IPS-18a (cell line): ENCODE results near the gene DBF4.
"Not testable (repeated sequence)": the region's sequence is repeated elsewhere in the genome, so short reads cannot be mapped to it uniquely, and the experiment has no call there.

Source experiments
- H3K27ac ChIP-seq: one replicate; pipeline ENCODE4 v1.5.1; 2013; ENCODE audit warnings: low read length
- H3K27me3 ChIP-seq: one replicate; pipeline ENCODE4 v1.6.1; 2013; ENCODE audit warnings: mild to moderate bottlenecking, low read length; ENCODE audit not compliant: control insufficient read depth, insufficient read depth
- H3K36me3 ChIP-seq: one replicate; pipeline ENCODE4 v1.6.1; 2013; ENCODE audit warnings: low read depth, low read length; ENCODE audit not compliant: control insufficient read depth
- H3K4me1 ChIP-seq: one replicate; pipeline ENCODE4 v1.6.1; 2013; ENCODE audit warnings: low read depth, low read length; ENCODE audit not compliant: control insufficient read depth
- H3K4me3 ChIP-seq: one replicate; pipeline ENCODE4 v1.5.1; 2013; ENCODE audit warnings: low read length
- H3K9ac ChIP-seq: one replicate; pipeline ENCODE4 v1.6.1; 2013; ENCODE audit warnings: mild to moderate bottlenecking, low read length, moderate library complexity
- H3K9me3 ChIP-seq: one replicate; pipeline ENCODE4 v1.6.1; 2013; ENCODE audit warnings: low read depth, low read length; ENCODE audit not compliant: control insufficient read depth

DBF4 gene

GRCh38 chr7:87866533-87866932, 9.8 kb upstream of the DBF4 start:
- H3K27ac ChIP-seq, H3K4me3 ChIP-seq, H3K36me3 ChIP-seq, H3K27me3 ChIP-seq, H3K9me3 ChIP-seq, H3K4me1 ChIP-seq, H3K9ac ChIP-seq: not testable (repeated sequence)

DNA sequence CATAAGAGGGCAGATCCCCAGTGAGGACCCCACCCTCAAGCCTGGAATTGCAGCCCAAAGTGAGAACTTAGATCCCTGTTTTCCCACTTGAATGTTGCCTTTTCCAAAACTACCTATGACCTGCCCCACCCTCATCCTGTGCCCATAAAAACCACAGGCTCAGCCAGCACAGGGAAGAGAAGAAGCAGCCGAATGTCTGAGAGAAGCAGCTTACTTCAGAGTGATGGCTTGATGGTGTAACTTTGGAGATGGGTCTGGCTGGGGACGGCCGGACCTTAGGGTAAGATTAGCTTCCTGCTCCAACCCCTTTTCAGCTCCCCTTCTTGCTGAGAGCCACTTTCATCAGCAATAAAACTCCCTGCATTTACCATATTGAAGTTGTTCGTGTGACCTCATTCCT, 5.8 kb upstream of the DBF4 start:
- H3K4me3 ChIP-seq, result no peak overlapping the region
- no peaks in the 10 kb centered on the region for H3K36me3 ChIP-seq
- H3K27me3 ChIP-seq, result no peaks in the 10 kb centered on the region
- no peak overlapping the region for H3K9ac ChIP-seq
- H3K27ac ChIP-seq, result no peak overlapping the region
- no peaks in the 10 kb centered on the region for H3K9me3 ChIP-seq
- peaks cover 3% of the 10 kb centered on the region for H3K4me1 ChIP-seq

GRCh38 chr7:87872346-87872745, 3.9 kb upstream of the DBF4 start:
- no peaks in the 10 kb centered on the region for H3K27me3 ChIP-seq
- H3K4me3 ChIP-seq, result no peak overlapping the region
- peaks cover 3% of the 10 kb centered on the region for H3K4me1 ChIP-seq
- H3K9me3 ChIP-seq, result no peaks in the 10 kb centered on the region
- H3K9ac ChIP-seq, result no peak overlapping the region
- H3K27ac ChIP-seq, result no peak overlapping the region
- no peaks in the 10 kb centered on the region for H3K36me3 ChIP-seq

- not testable (repeated sequence) for H3K27ac ChIP-seq
Measured at GRCh38 chr7:87873328-87873727, 3.0 kb upstream of the DBF4 start.

GRCh38 chr7:87874066-87874465, 2.2 kb upstream of the DBF4 start:
- Histone ChIP-seq H3K27me3 (no peaks in the 10 kb centered on the region), H3K36me3 (peaks cover 6% of the 10 kb centered on the region), H3K4me3 (no peak overlapping the region), H3K27ac (no peak overlapping the region), H3K4me1 (peaks cover 10% of the 10 kb centered on the region), H3K9ac (no peak overlapping the region), H3K9me3 (no peaks in the 10 kb centered on the region)

More at GRCh38 chr7:87873328-87873727, 3.0 kb upstream of the DBF4 start:
- not testable (repeated sequence) for H3K36me3 ChIP-seq, H3K27me3 ChIP-seq, H3K9ac ChIP-seq, H3K4me3 ChIP-seq, H3K9me3 ChIP-seq, H3K4me1 ChIP-seq

GRCh38 chr7:87875151-87876039, 898 bp upstream of the DBF4 start:
- Histone ChIP-seq H3K4me1 (peaks cover 10% of the 10 kb centered on the region), H3K9ac (peak overlapping the region; percentile 98), H3K27me3 (no peaks in the 10 kb centered on the region), H3K36me3 (peaks cover 17% of the 10 kb centered on the region), H3K4me3 (peak overlapping the region; percentile 100), H3K27ac (peak overlapping the region; percentile 74), H3K9me3 (no peaks in the 10 kb centered on the region)

DNA sequence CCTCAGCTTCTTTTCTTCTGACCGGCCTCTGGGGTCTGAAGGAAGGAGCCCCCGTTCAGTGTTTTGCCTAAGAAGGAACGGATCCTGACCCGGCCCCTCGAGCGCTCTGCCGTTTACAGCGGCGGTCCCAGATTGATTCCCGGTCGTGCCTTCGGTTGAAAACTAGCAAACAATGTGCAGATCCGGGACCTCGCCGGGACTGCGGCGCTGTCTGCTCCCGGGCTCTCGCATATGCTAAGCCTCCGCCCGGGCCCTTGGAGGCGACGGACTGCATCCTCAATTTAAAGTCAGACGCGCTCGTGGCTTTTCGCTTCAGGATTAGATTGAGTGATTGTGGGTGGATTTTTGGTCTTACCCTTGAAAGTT, 559 bp downstream of the DBF4 start:
- Histone ChIP-seq H3K4me3 (peak overlapping the region; percentile 100), H3K4me1 (peaks cover 10% of the 10 kb centered on the region), H3K9me3 (no peaks in the 10 kb centered on the region), H3K27ac (peak overlapping the region; percentile 93), H3K9ac (peak overlapping the region; percentile 98), H3K27me3 (no peaks in the 10 kb centered on the region), H3K36me3 (peaks cover 31% of the 10 kb centered on the region)

DNA sequence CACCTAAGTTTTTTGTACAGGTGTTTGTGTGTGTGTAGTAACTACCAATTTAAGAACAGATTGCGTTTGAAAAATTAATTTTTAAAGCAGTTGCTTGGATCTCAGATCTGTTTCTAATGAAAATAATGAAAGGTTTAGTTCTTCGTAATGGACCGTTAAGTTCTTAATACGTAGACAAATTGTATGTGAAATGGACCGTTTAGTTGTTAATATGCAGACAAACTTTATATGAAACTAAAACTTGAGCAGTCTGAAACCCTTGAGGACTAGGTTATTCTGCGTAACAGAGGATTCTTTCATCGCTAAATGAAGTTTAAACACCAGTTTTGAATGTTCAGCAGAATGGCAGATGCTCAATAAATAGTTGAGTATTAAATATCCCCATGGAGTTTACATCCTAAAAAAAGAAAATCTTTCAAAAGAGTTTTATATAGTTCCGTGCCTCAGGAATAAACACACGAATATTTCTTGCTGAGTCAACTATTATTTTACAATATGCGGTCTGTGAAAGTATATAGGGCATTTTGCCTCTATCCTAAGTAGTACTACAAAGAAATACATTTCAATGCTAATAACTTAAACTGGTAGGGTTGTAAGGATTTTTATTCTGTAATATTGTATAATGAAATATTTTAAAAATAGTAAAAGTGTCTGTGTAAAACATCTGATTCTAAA, 1.2 kb downstream of the DBF4 start:
- peak overlapping the region; percentile 98 for H3K9ac ChIP-seq
- H3K36me3 ChIP-seq, result peaks cover 38% of the 10 kb centered on the region
- H3K27me3 ChIP-seq, result no peaks in the 10 kb centered on the region
- peak overlapping the region; percentile 100 for H3K4me3 ChIP-seq
- peaks cover 10% of the 10 kb centered on the region for H3K4me1 ChIP-seq
- peak overlapping the region; percentile 93 for H3K27ac ChIP-seq
- no peaks in the 10 kb centered on the region for H3K9me3 ChIP-seq

DNA sequence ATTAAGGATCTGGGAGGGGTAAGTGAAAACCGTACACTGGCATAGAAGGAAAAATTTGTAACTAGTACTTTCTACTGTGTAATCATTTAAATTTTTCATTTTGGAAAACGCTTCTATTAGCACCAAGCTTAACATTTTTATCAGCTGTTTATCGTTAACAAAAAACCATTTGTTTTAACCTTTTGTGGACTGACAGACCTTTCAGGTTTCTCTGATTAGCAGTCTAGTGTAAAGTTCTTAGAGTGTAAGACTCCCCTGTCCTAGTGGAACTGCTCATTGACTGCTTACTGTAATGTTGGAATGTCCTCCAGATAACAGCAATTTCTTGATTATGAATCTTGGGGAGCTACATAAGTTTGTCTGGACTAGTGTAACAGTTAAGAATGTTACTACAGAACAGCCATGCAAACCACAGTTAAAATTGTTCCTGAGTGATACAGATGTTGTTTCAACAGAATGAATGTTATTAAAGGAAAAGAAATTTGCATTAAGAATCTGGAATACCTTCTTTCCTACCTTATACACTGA, 2.0 kb downstream of the DBF4 start:
- Histone ChIP-seq H3K4me1 (peaks cover 10% of the 10 kb centered on the region), H3K36me3 (peaks cover 43% of the 10 kb centered on the region), H3K9me3 (no peaks in the 10 kb centered on the region), H3K4me3 (peak overlapping the region; percentile 100), H3K27ac (no peak overlapping the region), H3K9ac (no peak overlapping the region), H3K27me3 (no peaks in the 10 kb centered on the region)

GRCh38 chr7:87882151-87882937, 6.1 kb downstream of the DBF4 start:
- peaks cover 75% of the 10 kb centered on the region for H3K36me3 ChIP-seq

GRCh38 chr7:87885018-87885417, 8.7 kb downstream of the DBF4 start:
- H3K9me3 ChIP-seq, result no peaks in the 10 kb centered on the region
- H3K27ac ChIP-seq, result no peak overlapping the region
- no peaks in the 10 kb centered on the region for H3K4me1 ChIP-seq
- no peak overlapping the region for H3K9ac ChIP-seq
- peaks cover 86% of the 10 kb centered on the region for H3K36me3 ChIP-seq
- no peaks in the 10 kb centered on the region for H3K27me3 ChIP-seq
- H3K4me3 ChIP-seq, result no peak overlapping the region

More at GRCh38 chr7:87882151-87882937, 6.1 kb downstream of the DBF4 start:
- no peak overlapping the region for H3K4me3 ChIP-seq
- no peak overlapping the region for H3K27ac ChIP-seq
- H3K27me3 ChIP-seq, result no peaks in the 10 kb centered on the region
- H3K9me3 ChIP-seq, result no peaks in the 10 kb centered on the region
- peaks cover 7% of the 10 kb centered on the region for H3K4me1 ChIP-seq
- no peak overlapping the region for H3K9ac ChIP-seq
